Fibroblast of villous mesenchyme (primary cell): Measurements from ENCODE around the gene PLXNC1. TPM values are rescaled to one million over a fixed set of nuclear protein-coding genes. Genes with fewer than 3 reads are reported as not detected.

Experiments
- DNase-seq: peaks from one replicate; pipeline ENCODE4 v3.0.0-alpha.2; 2010; ENCODE audit warnings: low read depth
- H3K4me3 ChIP-seq: 2 replicates; pipeline ENCODE4 v1.5.1; 2011; ENCODE audit warnings: low read depth, mild to moderate bottlenecking, low read length
- total RNA-seq: library from RNA; depleted of rRNA; stranded (reverse); fragments of >200 nt; gene quantifications from 2 replicates; pipeline ENCODE4 v1.2.3, GENCODE V29; 2012
- TF ChIP-seq, protein P1 (sequence below): IDR thresholded peaks from 2 replicates; pipeline ENCODE4 v1.5.1; 2012; ENCODE audit warnings: low read depth, mild to moderate bottlenecking, low read length; ENCODE audit not compliant: insufficient read depth

PLXNC1 gene
- total RNA-seq, 1 donor: 0.86 TPM

DNA sequence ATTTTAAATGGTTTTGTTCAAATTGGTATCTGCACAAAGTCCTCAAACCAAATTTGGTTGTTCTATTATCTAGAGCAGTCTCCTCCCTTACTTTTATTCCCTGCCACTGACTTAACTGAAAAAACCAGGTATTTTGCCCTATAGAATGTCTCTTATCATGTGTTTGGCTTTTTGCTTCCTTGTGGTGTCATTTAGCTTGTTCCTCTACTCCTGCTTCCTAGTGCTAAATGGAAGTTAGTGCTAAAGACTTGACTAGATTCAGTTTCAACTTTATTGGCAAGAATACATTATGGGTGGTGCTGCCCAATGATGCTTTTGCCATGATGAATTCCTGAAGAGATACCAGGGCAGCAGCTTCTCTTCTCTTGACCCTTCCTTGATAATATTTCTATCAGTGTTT, 29.7 kb downstream of the PLXNC1 start:
- H3K4me3 ChIP-seq: no peak overlapping the region
- DNase-seq: no peak
- TF ChIP-seq, protein P1, sequence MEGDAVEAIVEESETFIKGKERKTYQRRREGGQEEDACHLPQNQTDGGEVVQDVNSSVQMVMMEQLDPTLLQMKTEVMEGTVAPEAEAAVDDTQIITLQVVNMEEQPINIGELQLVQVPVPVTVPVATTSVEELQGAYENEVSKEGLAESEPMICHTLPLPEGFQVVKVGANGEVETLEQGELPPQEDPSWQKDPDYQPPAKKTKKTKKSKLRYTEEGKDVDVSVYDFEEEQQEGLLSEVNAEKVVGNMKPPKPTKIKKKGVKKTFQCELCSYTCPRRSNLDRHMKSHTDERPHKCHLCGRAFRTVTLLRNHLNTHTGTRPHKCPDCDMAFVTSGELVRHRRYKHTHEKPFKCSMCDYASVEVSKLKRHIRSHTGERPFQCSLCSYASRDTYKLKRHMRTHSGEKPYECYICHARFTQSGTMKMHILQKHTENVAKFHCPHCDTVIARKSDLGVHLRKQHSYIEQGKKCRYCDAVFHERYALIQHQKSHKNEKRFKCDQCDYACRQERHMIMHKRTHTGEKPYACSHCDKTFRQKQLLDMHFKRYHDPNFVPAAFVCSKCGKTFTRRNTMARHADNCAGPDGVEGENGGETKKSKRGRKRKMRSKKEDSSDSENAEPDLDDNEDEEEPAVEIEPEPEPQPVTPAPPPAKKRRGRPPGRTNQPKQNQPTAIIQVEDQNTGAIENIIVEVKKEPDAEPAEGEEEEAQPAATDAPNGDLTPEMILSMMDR: no peak

DNA sequence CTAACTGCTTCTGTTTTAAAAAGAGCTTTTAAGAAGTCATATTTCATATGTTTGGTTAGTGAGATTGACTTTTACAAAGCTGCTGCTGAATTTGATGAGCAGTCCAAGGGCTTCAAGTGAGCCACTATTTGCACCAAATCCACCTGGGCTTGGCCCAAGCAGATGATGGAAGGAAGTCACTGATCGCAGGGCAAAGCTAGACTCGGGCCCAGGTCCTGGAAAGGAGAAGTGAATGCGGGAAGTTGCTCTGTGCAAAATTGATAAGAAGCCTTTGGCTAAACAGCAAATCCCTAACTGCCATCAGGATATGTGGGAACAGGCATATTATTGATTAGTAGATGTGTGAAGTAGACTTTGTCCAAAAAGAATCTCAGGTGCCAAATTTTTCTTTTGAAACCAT, 30.5 kb downstream of the PLXNC1 start:
- TF ChIP-seq, protein P1: no peak
- H3K4me3 ChIP-seq: no peak overlapping the region
- DNase-seq: no peak

DNA sequence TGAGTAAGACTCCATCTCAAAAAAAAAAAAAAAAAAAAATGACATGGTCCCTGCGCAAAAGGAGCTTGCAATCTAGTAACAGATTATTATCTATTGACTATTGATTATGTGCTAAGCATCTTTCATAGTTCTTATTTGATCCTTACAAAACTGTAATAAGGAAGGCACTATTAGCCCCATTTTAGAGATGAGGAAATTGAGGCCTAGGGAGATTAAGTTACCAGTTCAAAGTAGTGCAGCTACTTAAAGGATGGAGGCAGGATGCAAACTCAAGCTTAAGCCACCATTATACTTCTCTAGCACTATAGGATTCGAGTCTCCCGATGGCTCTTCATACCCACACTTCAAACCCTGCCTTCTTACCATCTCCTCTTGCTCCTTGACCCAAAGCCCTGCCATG, 31.3 kb downstream of the PLXNC1 start:
- H3K4me3 ChIP-seq: no peak overlapping the region
- TF ChIP-seq, protein P1: no peak
- DNase-seq: no peak

DNA sequence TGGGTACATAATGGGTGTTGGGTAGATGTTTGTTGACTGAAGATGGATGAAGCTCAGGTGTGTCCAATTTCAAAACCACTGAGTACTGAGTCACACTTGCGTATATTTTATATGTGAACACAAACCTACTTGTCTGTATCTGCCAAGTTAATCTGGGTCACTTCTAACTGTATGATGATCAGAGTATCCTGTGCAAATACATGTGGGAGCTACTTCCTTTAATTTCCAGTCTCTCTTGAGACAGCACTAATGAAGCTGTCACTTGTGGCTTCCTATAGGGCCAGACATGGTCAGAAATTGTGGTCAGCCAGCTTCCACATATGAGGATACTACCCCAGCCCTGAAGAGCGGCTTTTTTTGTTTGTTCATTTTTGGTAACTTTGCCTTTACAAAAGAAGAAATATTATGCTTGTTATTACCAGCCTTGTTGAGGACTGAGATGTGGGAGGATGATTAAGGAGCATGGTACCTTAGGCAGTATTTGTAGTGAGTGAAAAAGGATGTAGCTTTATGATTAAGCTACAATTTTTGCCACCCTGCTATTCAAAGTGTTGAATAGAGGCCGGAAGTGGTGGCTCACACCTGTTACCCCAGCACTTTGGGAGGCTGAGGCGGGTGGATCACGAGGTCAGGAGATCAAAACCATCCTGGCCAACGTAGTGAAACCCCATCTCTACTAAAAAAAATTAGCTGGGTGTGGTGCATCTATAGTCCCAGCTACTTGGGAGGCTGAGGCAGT, 32.4 kb downstream of the PLXNC1 start:
- TF ChIP-seq, protein P1: no peak
- no peak overlapping the region for H3K4me3 ChIP-seq
- no peak for DNase-seq

DNA sequence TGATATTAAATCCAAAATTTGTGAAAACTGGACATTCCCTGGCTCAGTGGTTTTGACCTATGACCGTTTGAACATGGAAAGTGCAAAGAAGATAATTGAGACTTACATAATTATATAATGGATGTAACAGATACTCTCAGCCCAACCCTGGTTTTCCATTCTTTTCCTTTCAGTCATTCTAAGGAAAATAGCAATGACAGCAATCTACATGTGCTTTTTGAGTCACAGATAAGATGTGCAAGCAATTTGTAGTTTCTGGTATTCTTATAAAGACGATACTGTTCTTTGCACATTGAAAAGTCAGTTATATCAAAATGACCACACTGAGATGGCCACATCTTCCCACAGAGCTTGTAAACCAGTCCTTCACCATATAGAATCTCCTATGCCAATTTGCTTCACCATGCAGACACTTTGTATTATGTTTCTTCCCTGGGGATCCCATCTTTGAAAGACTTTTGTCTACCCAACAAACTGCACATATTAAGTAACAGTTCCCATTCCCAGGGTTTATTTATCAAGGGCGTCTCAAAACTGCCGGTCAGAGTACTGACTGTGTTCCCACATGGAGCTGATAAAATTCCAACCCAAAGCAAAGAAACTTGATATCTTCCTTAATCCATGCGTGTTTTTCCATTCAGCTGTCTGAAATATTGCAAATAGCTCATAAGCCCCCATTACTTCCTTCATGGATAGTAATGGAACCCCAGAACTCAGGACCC, 34.8 kb downstream of the PLXNC1 start:
- no peak for DNase-seq
- TF ChIP-seq, protein P1: no peak
- no peak overlapping the region for H3K4me3 ChIP-seq

DNA sequence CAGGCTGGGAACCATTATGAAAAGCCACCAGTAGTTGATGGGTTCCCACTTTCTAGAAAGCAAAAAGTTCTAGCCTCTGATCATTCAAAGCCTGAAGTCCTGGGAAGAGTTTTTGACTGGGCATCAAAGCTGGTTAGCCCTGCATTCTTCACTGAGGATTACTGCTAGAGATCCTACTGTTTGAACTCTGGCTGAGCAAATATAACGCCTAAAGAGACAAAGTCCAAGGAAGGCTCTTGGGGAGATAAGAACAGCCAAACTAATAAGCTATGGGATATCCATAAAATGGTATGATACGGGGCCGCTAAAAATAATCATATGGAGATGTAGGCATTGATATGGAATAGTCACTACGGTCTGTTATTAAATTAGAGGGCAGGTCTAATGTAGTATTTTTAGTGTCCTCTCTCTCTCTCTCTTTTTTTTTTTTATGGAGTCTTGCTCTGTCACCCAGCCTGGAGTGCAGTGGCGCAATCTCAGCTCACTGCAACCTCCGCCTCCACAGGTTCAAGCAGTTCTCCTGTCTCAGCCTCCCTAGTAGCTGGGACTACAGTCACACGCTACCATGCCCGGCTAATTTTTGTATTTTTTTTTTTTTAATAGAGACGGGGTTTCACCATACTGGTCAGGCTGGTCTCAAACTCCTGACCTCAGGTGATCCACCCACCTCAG, 35.5 kb downstream of the PLXNC1 start:
- TF ChIP-seq, protein P1: no peak
- H3K4me3 ChIP-seq: no peak overlapping the region
- no peak for DNase-seq
